Suppressor macrophage treated with lipopolysaccharide for 4 hours (primary cell): ENCODE data around the gene DUSP16.
A peak's percentile ranks its signal among the peaks of the same experiment; 100 is the strongest.

Experiments used
- DNase-seq: peaks from one replicate; pipeline ENCODE4 v3.0.0-alpha.2; 2020

Gene DUSP16

GRCh38 chr12:12466157-12466556 lies 96.5 kb downstream of the DUSP16 start:
- no peak for DNase-seq

- DNase-seq = no peak
These were observed 97.1 kb downstream of the DUSP16 start for GRCh38 chr12:12465522-12465921.

GRCh38 chr12:12461923-12462315 lies 100.7 kb downstream of the DUSP16 start:
- no peak for DNase-seq

GRCh38 chr12:12460935-12461922 lies 101.4 kb downstream of the DUSP16 start:
- no peak for DNase-seq

GRCh38 chr12:12456637-12457036 lies 106.0 kb downstream of the DUSP16 start:
- peak; percentile 85 for DNase-seq

GRCh38 chr12:12454315-12454714 lies 108.3 kb downstream of the DUSP16 start:
- DNase-seq = no peak

GRCh38 chr12:12453635-12454034 lies 109.0 kb downstream of the DUSP16 start:
- DNase-seq = no peak

- no peak for DNase-seq
These were observed 110.2 kb downstream of the DUSP16 start for GRCh38 chr12:12452326-12452902.

- no peak for DNase-seq
These were observed 111.6 kb downstream of the DUSP16 start for GRCh38 chr12:12451098-12451497.

GRCh38 chr12:12450043-12450471 lies 112.6 kb downstream of the DUSP16 start:
- no peak for DNase-seq

GRCh38 chr12:12449533-12450025 lies 113.1 kb downstream of the DUSP16 start:
- DNase-seq = peak; percentile 91

GRCh38 chr12:12447837-12448236 lies 114.8 kb downstream of the DUSP16 start:
- DNase-seq = no peak

- no peak for DNase-seq
These were observed 115.4 kb downstream of the DUSP16 start for GRCh38 chr12:12447236-12447635.

- DNase-seq = peak; percentile 21
These were observed 115.9 kb downstream of the DUSP16 start for GRCh38 chr12:12446786-12447185.

- DNase-seq = no peak
These were observed 116.8 kb downstream of the DUSP16 start for GRCh38 chr12:12445882-12446181.

GRCh38 chr12:12445165-12445881 lies 117.3 kb downstream of the DUSP16 start:
- DNase-seq = no peak

- no peak for DNase-seq
These were observed 119.2 kb downstream of the DUSP16 start for GRCh38 chr12:12443431-12443878.

GRCh38 chr12:12442548-12443071 lies 120.1 kb downstream of the DUSP16 start:
- no peak for DNase-seq

- no peak for DNase-seq
These were observed 120.7 kb downstream of the DUSP16 start for GRCh38 chr12:12441843-12442461.

GRCh38 chr12:12441429-12441807 lies 121.2 kb downstream of the DUSP16 start:
- no peak for DNase-seq

GRCh38 chr12:12440784-12441428 lies 121.8 kb downstream of the DUSP16 start:
- DNase-seq = no peak

- peak; percentile 33 for DNase-seq
These were observed 123.0 kb downstream of the DUSP16 start for GRCh38 chr12:12439636-12440035.
